ENCODE measurements around the gene MRPS22. TPM values are rescaled to one million over a fixed set of nuclear protein-coding genes. Genes with fewer than 3 reads are reported as not detected.

MRPS22 gene
- total RNA-seq, 1 experiment from 2014 or later = 45.7 TPM

- no peak overlapping the region for H3K9ac ChIP-seq (ENCODE audit: extremely low read depth, insufficient read length, low read length)
- H3K4ac ChIP-seq (ENCODE audit: low read depth, low read length) = no peak overlapping the region
- no peak overlapping the region for H4K91ac ChIP-seq (ENCODE audit: insufficient read length, low read depth, low read length)
- no CpG with 5 or more reads among the region's 5 CpGs for WGBS (ENCODE audit: extremely low coverage, insufficient read length, low lambda C conversion rate)
- no peaks in the 10 kb centered on the region for H3K23me2 ChIP-seq (ENCODE audit: insufficient read length, low read depth, low read length, poor library complexity, severe bottlenecking)
- no peak overlapping the region for H4K8ac ChIP-seq (replicated peaks; ENCODE audit: insufficient read length, low read depth, low read length)
- TF ChIP-seq CTCF (conservative IDR thresholded peaks at IDR 0.05) = no peak
- no peak overlapping the region for H3K23ac ChIP-seq (ENCODE audit: insufficient read length, low read depth, low read length)
- H3K27ac ChIP-seq (ENCODE audit: insufficient read length, low read depth, low read length) = no peak overlapping the region
- H3K18ac ChIP-seq (ENCODE audit: insufficient read length, low read depth, low read length) = no peak overlapping the region
- no peak overlapping the region for H3K27ac Mint-ChIP-seq
- H3K4me3 Mint-ChIP-seq = no peak overlapping the region
- H2AFZ ChIP-seq (ENCODE audit: low read length) = no peak overlapping the region
- H4K5ac ChIP-seq (ENCODE audit: insufficient read length, low read depth, low read length) = no peak overlapping the region
- no peaks in the 10 kb centered on the region for H3K79me1 ChIP-seq (ENCODE audit: insufficient read depth, low read depth, low read length, poor library complexity, severe bottlenecking)
- no peak overlapping the region for H2BK120ac ChIP-seq (ENCODE audit: low read depth, low read length, poor library complexity, severe bottlenecking)
- H3K4me2 ChIP-seq (ENCODE audit: insufficient read depth, insufficient read length, low read length) = no peak overlapping the region
- H3T11ph ChIP-seq (ENCODE audit: low read length) = no peak overlapping the region
- H3K9me3 ChIP-seq (ENCODE audit: control insufficient read depth, low read depth, low read length) = no peaks in the 10 kb centered on the region
- DNase-seq = no peak
- no peak overlapping the region for H2BK5ac ChIP-seq (ENCODE audit: insufficient read length, low read length)
- H2BK15ac ChIP-seq (ENCODE audit: low read depth, low read length) = no peak overlapping the region
- no peaks in the 10 kb centered on the region; the same call in 1 of the 2 replicates for H3K27me3 ChIP-seq (ENCODE audit: insufficient read depth, low read length)
- no peak overlapping the region for H2BK20ac ChIP-seq (ENCODE audit: low read depth, low read length, poor library complexity, severe bottlenecking)
- H3K27me3 Mint-ChIP-seq (ENCODE audit: low read depth) = peaks cover 53% of the 10 kb centered on the region
- H2BK12ac ChIP-seq (ENCODE audit: insufficient read length, low read depth, low read length) = no peak overlapping the region
- no peak overlapping the region for H3K14ac ChIP-seq (ENCODE audit: insufficient read depth, low read length)
- no peaks in the 10 kb centered on the region for H4K20me1 ChIP-seq (ENCODE audit: control insufficient read depth, insufficient read depth, insufficient read length)
- H2AK5ac ChIP-seq (ENCODE audit: insufficient read length, low read length) = no peak overlapping the region
- H3K9me3 Mint-ChIP-seq = no peaks in the 10 kb centered on the region; a peak in 1 of 5 replicates
- H3K36me3 Mint-ChIP-seq (ENCODE audit: insufficient read depth in 1 of 3, low read depth in 3 of 3) = no peaks in the 10 kb centered on the region
- H3K79me2 ChIP-seq (ENCODE audit: insufficient read depth, low read length) = no peaks in the 10 kb centered on the region
- H3K56ac ChIP-seq (ENCODE audit: insufficient read length, low read depth, low read length) = no peak overlapping the region
- H3K4me1 Mint-ChIP-seq = peaks cover 3 to 4% of the 10 kb centered on the region in 2 experiments; a peak in 3 of 4 replicates
- H3K4me1 ChIP-seq (ENCODE audit: insufficient read depth, low read length) = no peaks in the 10 kb centered on the region
These were observed 17.7 kb upstream of the MRPS22 start for GRCh38 chr3:139326131-139326530.

Data from H9 (cell line).